Measurements from ENCODE around the gene LRRC37B. TPM values are rescaled to one million over a fixed set of nuclear protein-coding genes. Genes with fewer than 3 reads are reported as not detected.

Gene LRRC37B
- total RNA-seq, 6 donors from 2014 or later: 13.7 to 77.5 (median 23.4) TPM

- Histone ChIP-seq H3K27me3 (no peaks in the 10 kb centered on the region), H3K36me3 (peaks cover 35 to 85% (median 59%) of the 10 kb centered on the region in 4 donors), H3K4me1 (no peaks in the 10 kb centered on the region), H3K9me3 (no peaks in the 10 kb centered on the region), H3K4me3 (no peak overlapping the region), H3K27ac (no peak overlapping the region)
- ATAC-seq (ENCODE audit: low FRiP score in 2 of 2) (no peak), DNase-seq (no peak)
- TF ChIP-seq POLR2AphosphoS5 (IDR thresholded peaks at IDR 0.05) (no peak), EP300 (IDR thresholded peaks at IDR 0.05) (no peak)
- TF ChIP-seq, protein P1, sequence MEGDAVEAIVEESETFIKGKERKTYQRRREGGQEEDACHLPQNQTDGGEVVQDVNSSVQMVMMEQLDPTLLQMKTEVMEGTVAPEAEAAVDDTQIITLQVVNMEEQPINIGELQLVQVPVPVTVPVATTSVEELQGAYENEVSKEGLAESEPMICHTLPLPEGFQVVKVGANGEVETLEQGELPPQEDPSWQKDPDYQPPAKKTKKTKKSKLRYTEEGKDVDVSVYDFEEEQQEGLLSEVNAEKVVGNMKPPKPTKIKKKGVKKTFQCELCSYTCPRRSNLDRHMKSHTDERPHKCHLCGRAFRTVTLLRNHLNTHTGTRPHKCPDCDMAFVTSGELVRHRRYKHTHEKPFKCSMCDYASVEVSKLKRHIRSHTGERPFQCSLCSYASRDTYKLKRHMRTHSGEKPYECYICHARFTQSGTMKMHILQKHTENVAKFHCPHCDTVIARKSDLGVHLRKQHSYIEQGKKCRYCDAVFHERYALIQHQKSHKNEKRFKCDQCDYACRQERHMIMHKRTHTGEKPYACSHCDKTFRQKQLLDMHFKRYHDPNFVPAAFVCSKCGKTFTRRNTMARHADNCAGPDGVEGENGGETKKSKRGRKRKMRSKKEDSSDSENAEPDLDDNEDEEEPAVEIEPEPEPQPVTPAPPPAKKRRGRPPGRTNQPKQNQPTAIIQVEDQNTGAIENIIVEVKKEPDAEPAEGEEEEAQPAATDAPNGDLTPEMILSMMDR (IDR thresholded peaks at IDR 0.05): no peak
- 93 to 96% methylated on average over 6 of the region's 6 CpGs for WGBS, 2 donors
Observed at GRCh38 chr17:31997005-31997404, 10.2 kb upstream of the LRRC37B start.

GRCh38 chr17:32007463-32008298 lies 498 bp downstream of the LRRC37B start:
- H3K9me3 ChIP-seq: no peaks in the 10 kb centered on the region
- peak overlapping the region; percentile 83 to 98 (median 87) for H3K27ac ChIP-seq
- 0 to 2% methylated on average over 22 to 32 of the region's 80 CpGs for WGBS, 2 donors

DNA sequence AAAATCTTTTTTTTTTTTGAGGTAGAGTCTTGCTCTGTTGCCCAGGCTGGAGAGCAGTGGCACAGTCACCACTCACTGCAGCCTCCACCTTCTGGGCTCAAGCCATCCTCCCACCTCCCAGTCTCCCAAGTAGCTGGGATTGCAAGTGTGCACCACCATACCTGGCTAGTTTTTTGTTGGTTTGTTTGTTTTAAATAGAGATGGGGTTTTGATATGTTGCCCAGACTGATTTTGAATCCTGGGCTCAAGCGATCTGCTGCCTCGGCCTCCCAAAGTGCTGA lies 2.0 kb downstream of the LRRC37B start:
- no peak for TF ChIP-seq POLR2A (IDR thresholded peaks at IDR 0.05)
- no peak for TF ChIP-seq POLR2AphosphoS5 (IDR thresholded peaks at IDR 0.05)
- no peak for TF ChIP-seq EP300 (IDR thresholded peaks at IDR 0.05)
- TF ChIP-seq, protein P1 (IDR thresholded peaks at IDR 0.05): no peak
- Histone ChIP-seq H3K4me3 (peak overlapping the region in 3 of 4 donors; percentile 92 to 96 (median 96)), H3K27me3 (no peaks in the 10 kb centered on the region), H3K27ac (no peak overlapping the region), H3K36me3 (no peaks in the 10 kb centered on the region), H3K9me3 (no peaks in the 10 kb centered on the region), H3K4me1 (peaks cover 16 to 28% (median 18%) of the 10 kb centered on the region in 4 donors)
- ATAC-seq (ENCODE audit: low FRiP score in 2 of 2) (no peak), DNase-seq (no peak)
- 97% methylated on average over 2 of the region's 2 CpGs for WGBS, 2 donors

More at GRCh38 chr17:32007463-32008298, 498 bp downstream of the LRRC37B start:
- TF ChIP-seq, protein P1 (IDR thresholded peaks at IDR 0.05): peak in 2 of 6 experiments; percentile 20 to 37
- TF ChIP-seq POLR2AphosphoS5 (IDR thresholded peaks at IDR 0.05): no peak
- Histone ChIP-seq H3K4me1 (peaks cover 16 to 28% (median 18%) of the 10 kb centered on the region in 4 donors), H3K27me3 (no peaks in the 10 kb centered on the region), H3K36me3 (no peaks in the 10 kb centered on the region), H3K4me3 (peak overlapping the region; percentile 72 to 96 (median 94))
- peak; percentile 32 to 86 for ATAC-seq (ENCODE audit: low FRiP score in 2 of 2)
- DNase-seq: peak in 1 of 2 donors; percentile 51

DNA sequence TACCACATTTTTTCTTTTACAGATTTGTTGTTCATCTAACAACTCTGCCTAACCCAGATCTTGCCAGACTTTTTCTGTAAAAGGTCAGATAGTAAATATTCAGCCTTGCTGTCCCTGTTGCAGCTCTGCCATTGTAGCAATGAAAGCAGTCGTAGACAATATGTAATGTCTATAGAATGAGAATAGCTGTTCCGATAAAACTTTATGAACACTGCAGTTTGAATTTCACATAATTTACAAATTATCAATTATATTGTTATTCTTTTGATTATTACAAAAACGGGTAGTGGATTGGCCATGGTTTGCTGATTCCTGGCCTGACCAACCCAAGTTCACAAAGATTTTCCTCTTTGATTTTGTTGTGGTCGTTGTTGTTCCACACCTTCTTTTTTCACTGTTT lies 2.9 kb downstream of the LRRC37B start:
- DNase-seq: no peak
- H3K4me1 ChIP-seq: peaks cover 16 to 28% (median 18%) of the 10 kb centered on the region in 4 donors
- WGBS, 2 donors: 84 to 90% methylated on average over 4 of the region's 4 CpGs

More for the DNA sequence above, 2.9 kb downstream of the LRRC37B start:
- Histone ChIP-seq H3K27ac (no peak overlapping the region), H3K27me3 (no peaks in the 10 kb centered on the region), H3K36me3 (no peaks in the 10 kb centered on the region), H3K9me3 (no peaks in the 10 kb centered on the region), H3K4me3 (no peak overlapping the region)
- TF ChIP-seq EP300 (IDR thresholded peaks at IDR 0.05) (no peak), POLR2AphosphoS5 (IDR thresholded peaks at IDR 0.05) (no peak), POLR2A (IDR thresholded peaks at IDR 0.05) (no peak)
- TF ChIP-seq, protein P1 (IDR thresholded peaks at IDR 0.05): no peak
- no peak for ATAC-seq (ENCODE audit: low FRiP score in 2 of 2)

Measured in upper lobe of left lung (tissue), 6 donors.